ENCODE data around the gene SPEF2. TPM values are rescaled to one million over a fixed set of nuclear protein-coding genes. Genes with fewer than 3 reads are reported as not detected.

SPEF2 gene
- total and polyA plus RNA-seq, 2 experiments from 2014 or later, result 0.17 to 0.21 TPM

DNA sequence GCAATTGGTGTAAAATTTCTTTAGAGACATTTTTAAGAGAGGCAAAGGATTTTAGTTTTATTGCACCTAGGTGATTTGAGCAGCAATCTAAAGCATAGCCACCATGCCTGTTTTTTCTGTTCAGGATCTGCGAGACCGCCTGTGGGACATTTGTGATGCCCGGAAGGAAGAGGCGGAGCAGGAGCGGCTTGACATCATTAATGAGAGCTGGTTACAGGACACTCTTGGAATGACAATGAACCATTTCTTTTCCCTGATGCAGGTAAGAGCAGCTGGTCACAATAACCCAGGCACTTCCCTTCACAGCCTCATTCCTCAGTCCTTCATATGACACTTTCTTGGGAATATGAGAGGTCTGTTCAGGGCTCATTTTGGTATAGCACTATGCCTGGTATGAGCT, 135.8 kb downstream of the SPEF2 start:
- Histone ChIP-seq H3K79me2 (replicated peaks; ENCODE audit: insufficient read depth) (no peaks in the 10 kb centered on the region), H2AFZ (no peak overlapping the region), H3K4me3 (no peak overlapping the region), H3K36me3 (ENCODE audit: insufficient read depth) (no peaks in the 10 kb centered on the region), H3K27me3 (ENCODE audit: insufficient read depth) (peaks cover 100% of the 10 kb centered on the region), H3F3A (replicated peaks; ENCODE audit: low read depth) (no peaks in the 10 kb centered on the region), H3K4me2 (peak overlapping the region; percentile 35; the same call in 1 of the 2 replicates), H4K20me1 (replicated peaks; ENCODE audit: insufficient read depth) (peaks cover 6% of the 10 kb centered on the region; the same call in 1 of the 2 replicates), H3K4me1 (ENCODE audit: insufficient read depth) (peaks cover 11% of the 10 kb centered on the region), H3K27ac (ENCODE audit: low read depth) (no peak overlapping the region), H3K9me2 (ENCODE audit: insufficient read depth) (no peaks in the 10 kb centered on the region)
- Mint-ChIP-seq H3K36me3 (ENCODE audit: low read depth) (no peaks in the 10 kb centered on the region), H3K4me3 (no peak overlapping the region), H3K9me3 (no peaks in the 10 kb centered on the region; the same call in 2 of the 3 replicates), H3K4me1 (peaks cover 19% of the 10 kb centered on the region; the same call in 2 of the 3 replicates), H3K27me3 (ENCODE audit: insufficient read depth, low read depth, poor library complexity) (peaks cover 76% of the 10 kb centered on the region), H3K27ac (no peak overlapping the region)
- peak; percentile 69 for ATAC-seq
- TF ChIP-seq, protein P1, sequence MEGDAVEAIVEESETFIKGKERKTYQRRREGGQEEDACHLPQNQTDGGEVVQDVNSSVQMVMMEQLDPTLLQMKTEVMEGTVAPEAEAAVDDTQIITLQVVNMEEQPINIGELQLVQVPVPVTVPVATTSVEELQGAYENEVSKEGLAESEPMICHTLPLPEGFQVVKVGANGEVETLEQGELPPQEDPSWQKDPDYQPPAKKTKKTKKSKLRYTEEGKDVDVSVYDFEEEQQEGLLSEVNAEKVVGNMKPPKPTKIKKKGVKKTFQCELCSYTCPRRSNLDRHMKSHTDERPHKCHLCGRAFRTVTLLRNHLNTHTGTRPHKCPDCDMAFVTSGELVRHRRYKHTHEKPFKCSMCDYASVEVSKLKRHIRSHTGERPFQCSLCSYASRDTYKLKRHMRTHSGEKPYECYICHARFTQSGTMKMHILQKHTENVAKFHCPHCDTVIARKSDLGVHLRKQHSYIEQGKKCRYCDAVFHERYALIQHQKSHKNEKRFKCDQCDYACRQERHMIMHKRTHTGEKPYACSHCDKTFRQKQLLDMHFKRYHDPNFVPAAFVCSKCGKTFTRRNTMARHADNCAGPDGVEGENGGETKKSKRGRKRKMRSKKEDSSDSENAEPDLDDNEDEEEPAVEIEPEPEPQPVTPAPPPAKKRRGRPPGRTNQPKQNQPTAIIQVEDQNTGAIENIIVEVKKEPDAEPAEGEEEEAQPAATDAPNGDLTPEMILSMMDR (conservative IDR thresholded peaks at IDR 0.05; ENCODE audit: low read depth in 2 of 2), result no peak
- TF ChIP-seq, protein P2, sequence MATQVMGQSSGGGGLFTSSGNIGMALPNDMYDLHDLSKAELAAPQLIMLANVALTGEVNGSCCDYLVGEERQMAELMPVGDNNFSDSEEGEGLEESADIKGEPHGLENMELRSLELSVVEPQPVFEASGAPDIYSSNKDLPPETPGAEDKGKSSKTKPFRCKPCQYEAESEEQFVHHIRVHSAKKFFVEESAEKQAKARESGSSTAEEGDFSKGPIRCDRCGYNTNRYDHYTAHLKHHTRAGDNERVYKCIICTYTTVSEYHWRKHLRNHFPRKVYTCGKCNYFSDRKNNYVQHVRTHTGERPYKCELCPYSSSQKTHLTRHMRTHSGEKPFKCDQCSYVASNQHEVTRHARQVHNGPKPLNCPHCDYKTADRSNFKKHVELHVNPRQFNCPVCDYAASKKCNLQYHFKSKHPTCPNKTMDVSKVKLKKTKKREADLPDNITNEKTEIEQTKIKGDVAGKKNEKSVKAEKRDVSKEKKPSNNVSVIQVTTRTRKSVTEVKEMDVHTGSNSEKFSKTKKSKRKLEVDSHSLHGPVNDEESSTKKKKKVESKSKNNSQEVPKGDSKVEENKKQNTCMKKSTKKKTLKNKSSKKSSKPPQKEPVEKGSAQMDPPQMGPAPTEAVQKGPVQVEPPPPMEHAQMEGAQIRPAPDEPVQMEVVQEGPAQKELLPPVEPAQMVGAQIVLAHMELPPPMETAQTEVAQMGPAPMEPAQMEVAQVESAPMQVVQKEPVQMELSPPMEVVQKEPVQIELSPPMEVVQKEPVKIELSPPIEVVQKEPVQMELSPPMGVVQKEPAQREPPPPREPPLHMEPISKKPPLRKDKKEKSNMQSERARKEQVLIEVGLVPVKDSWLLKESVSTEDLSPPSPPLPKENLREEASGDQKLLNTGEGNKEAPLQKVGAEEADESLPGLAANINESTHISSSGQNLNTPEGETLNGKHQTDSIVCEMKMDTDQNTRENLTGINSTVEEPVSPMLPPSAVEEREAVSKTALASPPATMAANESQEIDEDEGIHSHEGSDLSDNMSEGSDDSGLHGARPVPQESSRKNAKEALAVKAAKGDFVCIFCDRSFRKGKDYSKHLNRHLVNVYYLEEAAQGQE (IDR thresholded peaks at IDR 0.05; ENCODE audit: unreplicated experiment), result no peak
- no peak for TF ChIP-seq EZH2phosphoT487 (IDR thresholded peaks at IDR 0.05; ENCODE audit: unreplicated experiment)
- no peak for TF ChIP-seq NANOG (IDR thresholded peaks at IDR 0.05; ENCODE audit: borderline replicate concordance)
- TF ChIP-seq CREB1 (CRISPR knock-in tag; IDR thresholded peaks at IDR 0.05; ENCODE audit: low read depth), result no peak
- no peak for TF ChIP-seq STAT1 (IDR thresholded peaks at IDR 0.05; ENCODE audit: unreplicated experiment)
- no peak for TF ChIP-seq ZNF114 (CRISPR knock-in tag; IDR thresholded peaks at IDR 0.05)
- TF ChIP-seq, protein P3, sequence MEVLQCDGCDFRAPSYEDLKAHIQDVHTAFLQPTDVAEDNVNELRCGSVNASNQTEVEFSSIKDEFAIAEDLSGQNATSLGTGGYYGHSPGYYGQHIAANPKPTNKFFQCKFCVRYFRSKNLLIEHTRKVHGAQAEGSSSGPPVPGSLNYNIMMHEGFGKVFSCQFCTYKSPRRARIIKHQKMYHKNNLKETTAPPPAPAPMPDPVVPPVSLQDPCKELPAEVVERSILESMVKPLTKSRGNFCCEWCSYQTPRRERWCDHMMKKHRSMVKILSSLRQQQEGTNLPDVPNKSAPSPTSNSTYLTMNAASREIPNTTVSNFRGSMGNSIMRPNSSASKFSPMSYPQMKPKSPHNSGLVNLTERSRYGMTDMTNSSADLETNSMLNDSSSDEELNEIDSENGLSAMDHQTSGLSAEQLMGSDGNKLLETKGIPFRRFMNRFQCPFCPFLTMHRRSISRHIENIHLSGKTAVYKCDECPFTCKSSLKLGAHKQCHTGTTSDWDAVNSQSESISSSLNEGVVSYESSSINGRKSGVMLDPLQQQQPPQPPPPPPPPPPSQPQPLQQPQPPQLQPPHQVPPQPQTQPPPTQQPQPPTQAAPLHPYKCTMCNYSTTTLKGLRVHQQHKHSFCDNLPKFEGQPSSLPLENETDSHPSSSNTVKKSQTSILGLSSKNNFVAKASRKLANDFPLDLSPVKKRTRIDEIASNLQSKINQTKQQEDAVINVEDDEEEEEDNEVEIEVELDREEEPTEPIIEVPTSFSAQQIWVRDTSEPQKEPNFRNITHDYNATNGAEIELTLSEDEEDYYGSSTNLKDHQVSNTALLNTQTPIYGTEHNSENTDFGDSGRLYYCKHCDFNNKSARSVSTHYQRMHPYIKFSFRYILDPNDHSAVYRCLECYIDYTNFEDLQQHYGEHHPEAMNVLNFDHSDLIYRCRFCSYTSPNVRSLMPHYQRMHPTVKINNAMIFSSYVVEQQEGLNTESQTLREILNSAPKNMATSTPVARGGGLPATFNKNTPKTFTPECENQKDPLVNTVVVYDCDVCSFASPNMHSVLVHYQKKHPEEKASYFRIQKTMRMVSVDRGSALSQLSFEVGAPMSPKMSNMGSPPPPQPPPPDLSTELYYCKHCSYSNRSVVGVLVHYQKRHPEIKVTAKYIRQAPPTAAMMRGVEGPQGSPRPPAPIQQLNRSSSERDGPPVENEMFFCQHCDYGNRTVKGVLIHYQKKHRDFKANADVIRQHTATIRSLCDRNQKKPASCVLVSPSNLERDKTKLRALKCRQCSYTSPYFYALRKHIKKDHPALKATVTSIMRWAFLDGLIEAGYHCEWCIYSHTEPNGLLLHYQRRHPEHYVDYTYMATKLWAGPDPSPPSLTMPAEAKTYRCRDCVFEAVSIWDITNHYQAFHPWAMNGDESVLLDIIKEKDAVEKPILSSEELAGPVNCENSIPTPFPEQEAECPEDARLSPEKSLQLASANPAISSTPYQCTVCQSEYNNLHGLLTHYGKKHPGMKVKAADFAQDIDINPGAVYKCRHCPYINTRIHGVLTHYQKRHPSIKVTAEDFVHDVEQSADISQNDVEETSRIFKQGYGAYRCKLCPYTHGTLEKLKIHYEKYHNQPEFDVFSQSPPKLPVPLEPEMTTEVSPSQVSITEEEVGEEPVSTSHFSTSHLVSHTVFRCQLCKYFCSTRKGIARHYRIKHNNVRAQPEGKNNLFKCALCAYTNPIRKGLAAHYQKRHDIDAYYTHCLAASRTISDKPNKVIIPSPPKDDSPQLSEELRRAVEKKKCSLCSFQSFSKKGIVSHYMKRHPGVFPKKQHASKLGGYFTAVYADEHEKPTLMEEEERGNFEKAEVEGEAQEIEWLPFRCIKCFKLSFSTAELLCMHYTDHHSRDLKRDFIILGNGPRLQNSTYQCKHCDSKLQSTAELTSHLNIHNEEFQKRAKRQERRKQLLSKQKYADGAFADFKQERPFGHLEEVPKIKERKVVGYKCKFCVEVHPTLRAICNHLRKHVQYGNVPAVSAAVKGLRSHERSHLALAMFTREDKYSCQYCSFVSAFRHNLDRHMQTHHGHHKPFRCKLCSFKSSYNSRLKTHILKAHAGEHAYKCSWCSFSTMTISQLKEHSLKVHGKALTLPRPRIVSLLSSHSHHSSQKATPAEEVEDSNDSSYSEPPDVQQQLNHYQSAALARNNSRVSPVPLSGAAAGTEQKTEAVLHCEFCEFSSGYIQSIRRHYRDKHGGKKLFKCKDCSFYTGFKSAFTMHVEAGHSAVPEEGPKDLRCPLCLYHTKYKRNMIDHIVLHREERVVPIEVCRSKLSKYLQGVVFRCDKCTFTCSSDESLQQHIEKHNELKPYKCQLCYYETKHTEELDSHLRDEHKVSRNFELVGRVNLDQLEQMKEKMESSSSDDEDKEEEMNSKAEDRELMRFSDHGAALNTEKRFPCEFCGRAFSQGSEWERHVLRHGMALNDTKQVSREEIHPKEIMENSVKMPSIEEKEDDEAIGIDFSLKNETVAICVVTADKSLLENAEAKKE (CRISPR knock-in tag; IDR thresholded peaks at IDR 0.05), result no peak
- no peak for TF ChIP-seq ZNF331 (CRISPR knock-in tag; IDR thresholded peaks at IDR 0.05; ENCODE audit: low read depth)
- TF ChIP-seq POLR2AphosphoS5 (IDR thresholded peaks at IDR 0.05; ENCODE audit: low read depth), result no peak
- TF ChIP-seq EZH2 (IDR thresholded peaks at IDR 0.05; ENCODE audit: low read depth, unreplicated experiment), result no peak
- TF ChIP-seq JUNB (IDR thresholded peaks at IDR 0.05; ENCODE audit: unreplicated experiment), result no peak
- TF ChIP-seq, protein P4, sequence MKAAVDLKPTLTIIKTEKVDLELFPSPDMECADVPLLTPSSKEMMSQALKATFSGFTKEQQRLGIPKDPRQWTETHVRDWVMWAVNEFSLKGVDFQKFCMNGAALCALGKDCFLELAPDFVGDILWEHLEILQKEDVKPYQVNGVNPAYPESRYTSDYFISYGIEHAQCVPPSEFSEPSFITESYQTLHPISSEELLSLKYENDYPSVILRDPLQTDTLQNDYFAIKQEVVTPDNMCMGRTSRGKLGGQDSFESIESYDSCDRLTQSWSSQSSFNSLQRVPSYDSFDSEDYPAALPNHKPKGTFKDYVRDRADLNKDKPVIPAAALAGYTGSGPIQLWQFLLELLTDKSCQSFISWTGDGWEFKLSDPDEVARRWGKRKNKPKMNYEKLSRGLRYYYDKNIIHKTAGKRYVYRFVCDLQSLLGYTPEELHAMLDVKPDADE (IDR thresholded peaks at IDR 0.05), result no peak
- DNase-seq (ENCODE audit: low spot score), result peak; percentile 44
